GM12873 (cell line): Measurements from ENCODE around the gene GNG13.

Source experiments
- TF ChIP-seq, protein P1 (sequence below): IDR thresholded peaks from 2 replicates; pipeline ENCODE4 v1.5.1; 2012; ENCODE audit warnings: low read depth, mild to moderate bottlenecking, moderate library complexity, low read length, control low read depth; ENCODE audit not compliant: insufficient read depth; ENCODE audit errors: missing control alignments

Gene GNG13

GRCh38 chr16:749010-749409 lies 51.5 kb downstream of the GNG13 start:
- TF ChIP-seq, protein P1, sequence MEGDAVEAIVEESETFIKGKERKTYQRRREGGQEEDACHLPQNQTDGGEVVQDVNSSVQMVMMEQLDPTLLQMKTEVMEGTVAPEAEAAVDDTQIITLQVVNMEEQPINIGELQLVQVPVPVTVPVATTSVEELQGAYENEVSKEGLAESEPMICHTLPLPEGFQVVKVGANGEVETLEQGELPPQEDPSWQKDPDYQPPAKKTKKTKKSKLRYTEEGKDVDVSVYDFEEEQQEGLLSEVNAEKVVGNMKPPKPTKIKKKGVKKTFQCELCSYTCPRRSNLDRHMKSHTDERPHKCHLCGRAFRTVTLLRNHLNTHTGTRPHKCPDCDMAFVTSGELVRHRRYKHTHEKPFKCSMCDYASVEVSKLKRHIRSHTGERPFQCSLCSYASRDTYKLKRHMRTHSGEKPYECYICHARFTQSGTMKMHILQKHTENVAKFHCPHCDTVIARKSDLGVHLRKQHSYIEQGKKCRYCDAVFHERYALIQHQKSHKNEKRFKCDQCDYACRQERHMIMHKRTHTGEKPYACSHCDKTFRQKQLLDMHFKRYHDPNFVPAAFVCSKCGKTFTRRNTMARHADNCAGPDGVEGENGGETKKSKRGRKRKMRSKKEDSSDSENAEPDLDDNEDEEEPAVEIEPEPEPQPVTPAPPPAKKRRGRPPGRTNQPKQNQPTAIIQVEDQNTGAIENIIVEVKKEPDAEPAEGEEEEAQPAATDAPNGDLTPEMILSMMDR: no peak
